HG02623 (cell line): ENCODE data around the gene PKNOX2.

ENCODE experiments used
- ATAC-seq: cut with Tn5 transposase; IDR thresholded peaks from one replicate; pipeline ENCODE4 v1.9.1; 2021; ENCODE audit warnings: moderate library complexity; ENCODE audit not compliant: unreplicated experiment

Gene PKNOX2

GRCh38 chr11:125373426-125374391 is 209.2 kb downstream of the PKNOX2 start:
- ATAC-seq: no peak

- no peak for ATAC-seq
Measured at GRCh38 chr11:125374398-125374797, 209.8 kb downstream of the PKNOX2 start.

DNA sequence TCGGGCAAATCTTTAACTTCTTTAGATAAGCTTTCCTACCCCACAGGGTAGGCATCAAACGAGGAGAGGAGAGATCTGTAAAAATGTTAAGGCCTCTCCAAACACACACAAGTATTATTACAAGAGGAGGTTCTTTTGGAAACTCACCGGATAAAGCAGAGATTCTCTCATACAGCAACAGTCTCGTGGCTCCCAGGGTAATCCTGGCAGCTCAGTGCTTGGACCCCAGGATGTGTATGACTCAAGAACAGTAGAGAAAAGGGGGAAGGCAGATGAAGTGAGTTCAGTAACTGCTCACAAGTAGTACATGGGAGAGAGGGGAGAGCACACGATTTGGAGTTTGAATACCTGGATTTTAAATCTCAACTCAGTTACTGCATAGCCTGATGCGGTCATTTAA is 210.6 kb downstream of the PKNOX2 start:
- ATAC-seq: no peak

- no peak for ATAC-seq
Measured at GRCh38 chr11:125376117-125376516, 211.6 kb downstream of the PKNOX2 start.

DNA sequence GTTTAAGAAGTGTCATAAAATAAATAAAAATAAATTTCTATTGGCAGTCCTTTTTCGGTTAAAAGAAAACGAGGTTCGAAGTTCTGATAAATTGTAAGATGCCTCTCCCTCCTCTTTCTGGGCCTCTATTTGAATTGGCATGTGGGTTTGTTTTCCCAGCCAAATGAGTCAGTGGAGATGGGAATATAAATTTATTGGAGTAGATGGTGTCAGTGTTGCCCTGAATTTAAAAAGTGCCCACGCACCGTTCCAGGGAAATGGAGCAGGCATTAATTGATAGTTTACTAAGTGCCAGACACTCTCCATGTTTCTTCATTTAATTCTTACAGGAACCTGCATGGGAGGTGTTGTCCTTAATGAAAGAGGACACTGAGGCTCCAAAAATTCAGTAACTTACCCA is 212.3 kb downstream of the PKNOX2 start:
- no peak for ATAC-seq

- ATAC-seq: no peak
Measured at GRCh38 chr11:125378083-125378482, 213.5 kb downstream of the PKNOX2 start.

- no peak for ATAC-seq
Measured at GRCh38 chr11:125378571-125378970, 214.0 kb downstream of the PKNOX2 start.

- ATAC-seq: no peak
Measured at GRCh38 chr11:125379565-125379964, 215.0 kb downstream of the PKNOX2 start.

GRCh38 chr11:125379981-125380380 is 215.4 kb downstream of the PKNOX2 start:
- no peak for ATAC-seq

- no peak for ATAC-seq
Measured at GRCh38 chr11:125380756-125381445, 216.3 kb downstream of the PKNOX2 start.

DNA sequence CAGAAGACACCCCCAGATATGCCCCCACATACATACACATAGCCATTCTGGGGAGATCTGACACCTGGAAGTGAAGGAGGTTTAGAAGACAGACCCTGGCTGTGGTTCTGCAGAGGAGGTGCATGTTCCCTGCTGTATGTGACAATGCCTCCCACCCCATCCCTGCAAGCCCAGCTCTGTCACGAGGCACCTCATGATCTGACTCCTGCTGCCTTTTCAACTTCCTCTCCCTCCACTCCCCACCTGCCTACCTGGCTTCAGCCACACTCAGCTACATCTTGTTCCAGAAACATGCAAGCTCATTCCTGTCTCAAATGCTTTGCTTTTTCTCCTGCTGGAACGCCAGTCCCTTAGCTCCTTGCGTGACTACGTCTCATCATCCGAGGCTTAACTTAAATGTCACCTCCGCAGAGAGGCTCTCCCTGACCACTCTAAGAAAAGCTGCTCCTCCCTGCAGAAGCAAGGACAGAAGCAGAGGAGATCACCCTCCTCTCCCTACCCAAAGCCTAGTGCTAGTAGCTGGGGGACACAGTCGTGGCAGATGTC is 217.0 kb downstream of the PKNOX2 start:
- ATAC-seq: no peak

DNA sequence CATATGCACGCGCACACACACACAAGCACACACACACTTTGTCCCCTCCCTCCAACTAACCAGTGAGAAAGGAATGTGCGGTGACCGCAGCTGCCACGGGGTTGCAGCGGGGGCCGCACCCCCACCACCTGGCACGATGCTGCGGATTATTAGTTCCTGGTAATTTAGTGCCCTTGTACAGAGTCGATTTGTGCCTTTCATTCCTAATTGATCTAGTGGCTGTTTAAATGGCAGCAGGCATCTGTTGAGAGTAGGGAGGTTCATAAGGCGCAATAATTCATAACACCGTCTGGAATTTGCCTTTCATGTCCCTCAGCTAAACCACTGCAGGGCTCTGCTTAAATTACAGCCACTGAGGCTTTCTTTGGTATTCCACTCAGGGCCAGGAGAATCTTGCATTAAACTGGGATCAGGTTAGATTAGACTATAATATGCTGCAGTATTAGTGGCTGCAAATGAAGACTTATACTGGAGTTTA is 217.8 kb downstream of the PKNOX2 start:
- ATAC-seq: no peak

DNA sequence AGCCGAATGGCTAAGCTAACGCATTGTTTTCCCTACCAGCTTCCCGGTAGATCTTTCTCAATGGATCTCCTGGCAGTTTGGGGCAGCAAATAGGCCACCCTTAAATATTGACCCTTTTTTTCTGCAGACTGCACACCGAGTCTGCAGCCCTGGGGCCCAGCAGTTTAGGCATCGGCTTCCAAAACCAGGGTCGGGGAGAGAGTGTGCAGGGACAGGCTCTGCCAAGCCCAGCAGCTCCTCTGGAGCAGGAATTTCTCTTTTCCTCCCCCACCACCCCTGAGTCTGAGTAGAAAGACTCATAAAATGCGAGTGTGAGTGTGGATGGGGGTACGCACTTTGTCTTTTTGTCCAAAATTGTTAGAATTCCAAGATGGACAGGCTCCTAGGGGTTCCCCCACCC is 218.3 kb downstream of the PKNOX2 start:
- ATAC-seq: no peak

DNA sequence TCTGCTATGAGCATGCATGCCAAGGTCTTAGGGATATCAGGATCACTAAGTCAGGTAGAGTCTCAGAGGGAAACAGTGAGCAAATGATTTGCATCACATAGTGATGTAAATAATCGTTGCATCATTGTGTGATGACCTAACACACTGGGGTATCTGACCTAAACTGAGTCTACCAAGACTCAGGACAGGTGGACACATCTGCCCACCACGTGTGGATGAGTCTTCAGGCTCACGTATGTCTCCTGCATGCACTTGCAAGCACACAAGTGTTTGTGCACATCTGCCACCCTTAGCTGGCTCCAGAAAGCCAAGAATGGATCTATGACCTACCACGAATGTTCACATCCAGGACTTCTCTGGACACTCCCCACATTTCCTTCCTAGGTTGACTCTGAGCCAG is 220.3 kb downstream of the PKNOX2 start:
- ATAC-seq: no peak

DNA sequence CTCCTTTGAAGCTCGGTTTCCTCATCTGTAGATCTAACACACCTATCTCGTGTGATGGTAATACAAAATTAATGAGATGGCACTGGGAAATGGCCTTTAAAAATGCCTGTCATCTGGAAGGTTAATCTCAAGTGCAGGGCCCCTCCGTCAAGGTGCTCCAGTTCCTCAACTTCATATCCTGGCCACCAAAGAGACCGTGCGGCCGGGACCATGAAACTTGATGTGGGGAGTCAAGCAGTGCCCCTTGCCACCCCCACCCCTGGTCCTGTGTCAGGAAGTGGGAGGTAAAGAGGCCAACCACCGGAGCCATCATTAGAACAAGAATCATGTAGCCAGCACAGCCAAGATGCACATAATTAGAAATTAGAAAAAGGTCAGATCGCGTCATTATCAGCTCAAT is 223.3 kb downstream of the PKNOX2 start:
- no peak for ATAC-seq

DNA sequence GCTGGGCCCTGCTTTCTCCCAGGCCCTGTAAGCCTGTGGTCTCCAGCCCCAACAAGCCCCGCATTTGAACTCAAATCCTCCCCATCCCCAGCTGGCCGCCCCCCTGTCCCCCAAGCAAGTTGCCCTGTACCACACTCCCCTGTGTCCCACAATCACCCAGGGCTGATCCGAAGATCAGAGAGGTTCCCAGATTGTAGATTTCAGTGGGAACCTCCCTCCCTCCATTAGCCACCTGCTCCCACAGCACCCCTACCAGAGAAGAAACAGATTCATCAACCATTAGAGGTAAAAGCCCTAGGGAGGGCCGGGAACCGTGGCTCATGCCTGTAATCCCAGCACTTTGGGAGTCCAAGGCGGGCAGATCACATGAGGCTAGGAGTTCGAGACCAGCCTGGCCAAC is 224.1 kb downstream of the PKNOX2 start:
- no peak for ATAC-seq

DNA sequence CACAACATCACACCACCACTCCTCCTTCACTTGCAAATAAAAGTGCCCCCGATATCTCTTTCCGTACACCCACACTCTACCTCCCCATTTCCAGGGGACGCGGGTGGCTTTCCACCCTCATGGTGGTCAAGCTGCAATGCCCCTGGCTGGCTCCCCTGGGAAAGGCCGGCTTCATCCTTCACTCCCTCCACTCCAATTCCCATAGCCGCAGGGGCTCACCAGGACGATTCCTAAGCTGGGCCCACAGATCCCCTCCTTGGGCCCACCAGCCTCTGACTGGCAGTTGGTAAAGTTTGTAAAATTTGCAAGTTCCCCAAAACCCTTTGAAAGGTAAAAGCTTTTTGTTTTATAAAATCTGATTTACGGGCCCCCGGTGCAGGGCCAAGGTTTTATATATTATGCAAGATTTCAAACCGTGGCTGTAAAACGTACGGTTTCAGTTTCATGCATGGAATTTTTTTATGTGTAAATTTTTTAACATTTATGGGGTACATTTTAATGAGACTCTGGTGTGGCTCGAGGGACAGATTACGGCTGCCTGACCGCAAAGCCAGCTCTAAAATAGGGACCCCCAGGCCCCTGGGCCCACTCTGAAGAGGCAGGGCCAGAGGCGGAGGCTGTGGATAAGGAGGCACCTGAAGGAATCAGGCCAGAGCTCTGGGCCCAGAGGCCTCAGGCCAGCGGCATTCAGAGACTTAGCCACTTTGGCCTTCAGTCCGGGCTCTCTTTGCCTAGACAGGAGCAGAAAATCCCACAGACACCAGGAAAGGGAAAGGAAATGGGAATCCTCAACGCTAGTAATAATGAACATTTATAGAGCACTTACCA is 225.0 kb downstream of the PKNOX2 start:
- no peak for ATAC-seq

GRCh38 chr11:125390946-125391345 is 226.4 kb downstream of the PKNOX2 start:
- ATAC-seq: no peak

GRCh38 chr11:125393331-125393730 is 228.8 kb downstream of the PKNOX2 start:
- no peak for ATAC-seq

DNA sequence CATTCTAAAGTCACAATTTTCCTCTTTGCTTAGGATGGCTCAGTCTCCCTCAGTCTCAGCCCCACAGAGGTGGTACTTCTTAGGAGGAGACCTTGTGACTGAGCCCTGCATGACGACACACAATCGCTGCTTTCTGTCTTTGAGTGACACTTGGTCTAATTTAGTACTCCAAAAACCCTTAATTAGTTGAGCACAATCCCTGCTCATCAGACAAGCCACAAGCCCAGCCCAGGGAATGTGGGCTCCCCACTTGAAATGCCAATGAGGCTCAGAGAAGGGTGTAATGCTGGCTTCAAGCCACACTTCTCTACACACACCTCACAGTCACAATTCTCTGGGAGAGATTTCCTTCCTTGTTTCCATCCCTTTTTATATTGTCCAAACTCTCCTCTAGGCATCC is 229.7 kb downstream of the PKNOX2 start:
- ATAC-seq: no peak

DNA sequence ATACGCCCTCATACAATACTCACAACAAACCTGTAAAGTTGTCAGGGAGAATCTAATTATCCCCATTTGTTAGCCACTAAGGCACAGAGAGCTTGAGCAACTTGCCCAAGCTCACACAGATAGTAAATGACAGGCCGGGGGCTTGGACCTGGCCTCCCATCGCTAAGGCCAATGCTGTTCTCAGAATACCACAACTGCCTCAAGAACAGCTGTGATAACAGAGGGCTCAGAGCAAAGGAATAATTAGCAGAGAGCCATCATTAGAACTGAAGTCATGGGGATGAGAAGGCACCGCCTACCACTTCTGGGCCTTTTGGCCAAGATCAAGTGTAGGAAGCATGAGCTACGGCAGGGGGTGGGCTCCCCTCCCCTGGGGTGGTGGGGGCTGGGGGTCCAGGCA is 232.9 kb downstream of the PKNOX2 start:
- no peak for ATAC-seq
